B cell (primary cell): ENCODE data around the gene GABRE.

Experiments
- EZH2 ChIP-seq: IDR thresholded peaks from 2 replicates; pipeline ENCODE4 v1.6.1; 2012; ENCODE audit warnings: borderline replicate concordance, low read depth, mild to moderate bottlenecking, moderate library complexity, low read length; ENCODE audit not compliant: insufficient read depth, poor library complexity, severe bottlenecking
- TF ChIP-seq, protein P1 (sequence below): fragments of 200-600 bp; IDR thresholded peaks from one replicate; pipeline ENCODE4 v1.8.0; 2022; ENCODE audit warnings: antibody characterized with exemption, mild to moderate bottlenecking

DNA sequence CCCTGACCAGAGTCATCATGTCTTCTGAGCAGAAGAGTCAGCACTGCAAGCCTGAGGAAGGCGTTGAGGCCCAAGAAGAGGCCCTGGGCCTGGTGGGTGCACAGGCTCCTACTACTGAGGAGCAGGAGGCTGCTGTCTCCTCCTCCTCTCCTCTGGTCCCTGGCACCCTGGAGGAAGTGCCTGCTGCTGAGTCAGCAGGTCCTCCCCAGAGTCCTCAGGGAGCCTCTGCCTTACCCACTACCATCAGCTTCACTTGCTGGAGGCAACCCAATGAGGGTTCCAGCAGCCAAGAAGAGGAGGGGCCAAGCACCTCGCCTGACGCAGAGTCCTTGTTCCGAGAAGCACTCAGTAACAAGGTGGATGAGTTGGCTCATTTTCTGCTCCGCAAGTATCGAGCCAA lies 50.8 kb downstream of the GABRE start:
- TF ChIP-seq, protein P1, sequence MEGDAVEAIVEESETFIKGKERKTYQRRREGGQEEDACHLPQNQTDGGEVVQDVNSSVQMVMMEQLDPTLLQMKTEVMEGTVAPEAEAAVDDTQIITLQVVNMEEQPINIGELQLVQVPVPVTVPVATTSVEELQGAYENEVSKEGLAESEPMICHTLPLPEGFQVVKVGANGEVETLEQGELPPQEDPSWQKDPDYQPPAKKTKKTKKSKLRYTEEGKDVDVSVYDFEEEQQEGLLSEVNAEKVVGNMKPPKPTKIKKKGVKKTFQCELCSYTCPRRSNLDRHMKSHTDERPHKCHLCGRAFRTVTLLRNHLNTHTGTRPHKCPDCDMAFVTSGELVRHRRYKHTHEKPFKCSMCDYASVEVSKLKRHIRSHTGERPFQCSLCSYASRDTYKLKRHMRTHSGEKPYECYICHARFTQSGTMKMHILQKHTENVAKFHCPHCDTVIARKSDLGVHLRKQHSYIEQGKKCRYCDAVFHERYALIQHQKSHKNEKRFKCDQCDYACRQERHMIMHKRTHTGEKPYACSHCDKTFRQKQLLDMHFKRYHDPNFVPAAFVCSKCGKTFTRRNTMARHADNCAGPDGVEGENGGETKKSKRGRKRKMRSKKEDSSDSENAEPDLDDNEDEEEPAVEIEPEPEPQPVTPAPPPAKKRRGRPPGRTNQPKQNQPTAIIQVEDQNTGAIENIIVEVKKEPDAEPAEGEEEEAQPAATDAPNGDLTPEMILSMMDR, result no peak
- TF ChIP-seq EZH2, result no peak
